HL-60/S4 treated with retinoic acid at 250 ng/mL for 4 days and 3 days (cell line): ENCODE results near the gene DDX1.

ENCODE experiments used
- in situ Hi-C: fragments of 300-500 bp; cut with MboI; formaldehyde crosslinking; loops from 2 replicates; pipeline ENCODE4 v1.7.0; 2022; ENCODE audit warnings: low sequenced_read_pairs

Gene DDX1

DNA sequence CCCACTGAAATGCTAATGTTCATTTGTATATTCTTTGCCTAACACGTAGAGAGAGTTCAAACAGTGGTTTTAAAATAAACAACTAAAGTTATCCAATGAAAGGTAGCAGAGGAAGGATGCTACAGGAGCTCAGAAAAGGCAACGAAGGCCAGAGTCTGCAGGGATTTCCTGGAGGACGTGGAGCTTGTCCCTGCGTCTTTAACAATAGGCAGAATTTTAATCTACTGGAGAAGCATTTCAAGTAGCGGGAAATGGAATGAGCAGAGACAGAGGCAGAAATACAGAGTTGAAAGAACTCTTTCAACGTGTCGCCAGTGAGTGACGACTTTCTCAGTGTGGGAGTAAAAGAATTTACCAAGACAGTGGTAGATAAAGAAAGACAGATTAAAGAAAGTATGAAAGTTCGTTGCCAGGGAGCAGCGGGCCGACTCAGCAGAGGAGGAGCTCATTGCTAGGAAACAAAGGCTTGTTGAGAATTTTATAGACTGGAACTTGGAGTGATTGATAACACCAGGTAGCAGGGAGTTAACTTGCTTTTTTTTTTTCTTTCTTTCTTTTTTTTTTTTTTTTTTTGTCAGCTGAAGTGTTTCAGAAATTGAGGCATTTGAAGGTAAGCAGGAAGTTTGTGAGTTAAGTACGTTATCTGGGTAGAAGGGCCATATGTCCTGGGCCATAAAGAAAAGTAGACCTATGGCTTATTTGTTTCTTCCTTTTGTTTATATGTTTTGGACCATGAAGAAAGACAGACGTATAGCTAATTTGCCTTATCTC, 29.9 kb upstream of the DDX1 start:
- in situ Hi-C loops: no loop called here

DNA sequence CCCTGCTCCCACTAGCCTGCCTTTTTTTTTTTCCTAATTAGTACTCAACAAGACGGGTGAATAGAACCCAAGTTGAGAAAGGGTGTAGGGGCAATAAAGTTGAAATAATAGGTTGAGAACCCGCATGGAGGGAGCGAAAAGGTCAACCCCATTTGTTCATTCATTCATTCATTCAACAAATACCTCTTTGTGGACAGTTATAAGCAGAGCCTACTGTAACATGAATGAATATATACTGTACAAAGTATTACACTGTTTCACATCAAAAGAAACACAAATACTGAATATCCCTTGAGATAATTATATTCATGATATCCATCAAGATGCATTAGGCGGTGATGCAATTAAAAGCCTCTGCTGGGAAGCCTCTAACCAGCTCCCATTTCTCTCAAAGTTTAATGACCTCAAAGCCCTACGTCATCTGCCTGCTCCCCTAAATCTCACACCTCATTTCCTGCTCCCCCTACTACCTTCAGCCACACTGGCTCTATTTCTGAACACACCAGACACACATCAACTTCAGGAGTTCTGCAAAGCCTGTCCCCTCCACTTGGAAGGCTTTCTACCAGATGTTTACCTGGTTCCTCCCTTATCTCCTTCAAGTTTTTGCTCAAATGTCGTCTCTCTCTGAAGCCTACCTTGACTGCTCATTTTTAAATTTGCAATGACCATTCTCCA, 29.2 kb upstream of the DDX1 start:
- in situ Hi-C loops: no loop called here

DNA sequence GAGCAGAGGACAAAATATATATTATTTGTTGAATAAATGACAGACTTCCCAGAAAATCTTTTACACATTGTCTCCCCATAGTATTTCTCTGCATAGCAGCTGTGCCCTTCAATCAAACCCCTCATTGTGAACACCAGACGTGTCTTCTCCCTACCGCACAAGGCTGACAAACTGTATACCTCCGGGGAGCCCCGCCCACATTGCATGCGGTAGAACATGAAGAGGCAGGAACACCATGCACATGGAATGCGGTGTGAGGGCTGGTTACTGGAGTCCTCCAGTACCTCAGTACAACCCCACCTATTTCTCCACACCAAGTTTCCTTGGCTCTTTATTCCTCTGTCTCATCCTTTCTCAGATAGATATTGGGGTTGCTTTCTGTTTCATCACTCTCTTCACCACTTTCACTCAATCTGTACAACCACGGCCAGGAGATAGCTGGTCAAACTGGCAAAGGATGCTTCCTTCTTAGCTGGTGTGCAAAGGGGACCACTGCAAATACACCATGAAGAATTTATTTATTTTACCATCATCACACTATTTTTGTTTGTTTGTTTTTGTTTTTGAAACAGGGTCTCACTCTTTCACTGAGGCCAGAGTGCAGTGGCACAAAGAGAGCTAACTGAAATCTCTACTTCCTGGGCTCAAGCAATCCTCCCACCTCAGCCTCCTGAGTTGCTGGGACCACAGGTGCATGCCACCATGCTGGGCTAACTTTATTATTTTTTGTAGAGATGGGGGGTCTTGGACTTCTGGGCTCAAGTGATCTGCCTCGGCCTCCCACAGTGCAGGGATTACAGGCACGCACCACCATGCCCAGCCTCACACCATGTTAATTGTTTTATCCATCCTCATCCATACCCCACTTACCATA, 28.2 kb upstream of the DDX1 start:
- in situ Hi-C loops: no loop called here

DNA sequence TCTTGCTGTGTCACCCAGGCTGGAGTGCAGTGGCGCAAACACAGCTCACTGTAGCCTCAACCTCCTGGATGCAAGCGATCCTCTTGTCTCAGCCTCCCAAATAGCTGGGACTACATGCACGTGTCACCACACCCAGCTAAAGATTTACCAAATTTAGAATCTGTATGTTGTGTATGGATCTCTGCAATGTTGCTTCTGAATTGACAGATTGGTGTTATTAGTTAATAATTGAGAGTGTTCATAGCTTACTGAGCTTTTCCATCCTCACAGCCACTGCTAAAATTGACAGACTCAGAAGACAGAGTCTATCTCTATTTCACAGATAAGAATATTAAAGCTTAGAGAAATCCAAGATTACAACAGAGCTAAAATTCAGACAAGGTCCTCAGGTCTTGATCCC, 26.3 kb upstream of the DDX1 start:
- in situ Hi-C loops: no loop called here

DNA sequence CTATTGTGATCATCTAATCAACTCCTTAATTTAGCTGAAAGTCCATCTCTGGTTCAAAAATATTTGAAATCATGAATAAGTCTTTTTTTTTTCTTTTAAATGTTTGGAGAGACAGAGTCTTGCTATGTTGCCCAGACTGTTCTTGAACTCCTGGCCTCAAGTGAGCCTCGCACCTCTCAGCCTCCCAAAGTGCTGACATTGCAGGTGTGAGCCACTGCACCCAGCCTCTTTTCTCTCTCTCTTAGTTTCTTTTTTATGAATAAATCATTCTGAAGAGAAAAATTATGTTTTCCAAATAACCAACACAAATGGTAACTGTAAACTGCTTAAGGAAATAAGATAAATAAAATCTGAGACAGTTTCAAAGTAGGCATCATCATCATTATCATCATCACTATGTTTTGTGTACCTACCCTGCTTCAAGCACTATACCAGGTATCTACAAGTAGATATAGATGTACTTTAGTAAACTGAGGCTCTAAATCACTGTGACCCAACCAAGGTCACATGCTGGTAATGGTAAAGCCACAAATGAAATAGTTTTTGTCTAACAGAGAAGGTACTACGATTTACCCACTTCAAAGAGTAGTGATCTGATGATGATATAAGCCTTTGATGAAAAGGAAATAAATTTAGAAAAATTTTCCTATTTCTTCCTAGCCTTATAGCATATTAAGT, 25.5 kb upstream of the DDX1 start:
- in situ Hi-C loops: no loop called here

DNA sequence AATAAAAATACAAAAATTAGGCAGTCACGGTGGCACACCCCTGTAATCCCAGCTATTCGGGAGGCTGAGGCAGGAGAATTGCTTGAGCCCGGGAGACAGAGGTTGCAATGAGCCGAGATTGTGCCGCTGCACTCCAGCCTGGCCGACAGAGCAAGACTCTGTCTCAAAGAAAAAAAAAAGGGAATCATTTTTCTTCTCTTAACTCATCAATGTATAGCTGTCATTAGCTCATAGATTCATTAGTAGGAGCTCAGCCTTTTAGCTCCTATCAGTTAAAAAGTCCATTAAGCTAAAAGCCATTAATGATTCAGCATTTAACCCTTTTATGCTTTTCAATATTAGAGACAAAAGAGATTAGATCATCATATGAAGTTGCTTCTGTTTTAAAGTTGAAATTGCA, 24.8 kb upstream of the DDX1 start:
- in situ Hi-C loops: no loop called here

DNA sequence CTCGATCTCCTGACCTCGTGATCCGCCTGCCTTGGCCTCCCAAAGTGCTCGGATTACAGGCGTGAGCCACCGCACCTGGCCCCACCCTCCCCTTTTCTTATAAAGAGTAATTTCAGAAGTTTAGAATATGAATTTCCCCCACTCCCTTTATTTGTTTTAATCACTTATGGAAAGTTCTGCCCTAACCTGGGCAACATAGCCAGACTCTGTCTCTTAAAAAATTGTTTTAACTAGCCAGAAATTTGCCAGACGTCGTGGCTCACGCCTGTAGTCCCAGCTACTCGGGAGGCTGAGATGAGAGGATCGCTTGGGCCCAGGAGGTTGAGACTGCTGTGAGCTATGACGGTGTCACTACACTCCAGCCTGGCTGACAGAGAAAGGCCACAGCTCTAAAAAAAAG, 22.8 kb upstream of the DDX1 start:
- in situ Hi-C loops: no loop called here

DNA sequence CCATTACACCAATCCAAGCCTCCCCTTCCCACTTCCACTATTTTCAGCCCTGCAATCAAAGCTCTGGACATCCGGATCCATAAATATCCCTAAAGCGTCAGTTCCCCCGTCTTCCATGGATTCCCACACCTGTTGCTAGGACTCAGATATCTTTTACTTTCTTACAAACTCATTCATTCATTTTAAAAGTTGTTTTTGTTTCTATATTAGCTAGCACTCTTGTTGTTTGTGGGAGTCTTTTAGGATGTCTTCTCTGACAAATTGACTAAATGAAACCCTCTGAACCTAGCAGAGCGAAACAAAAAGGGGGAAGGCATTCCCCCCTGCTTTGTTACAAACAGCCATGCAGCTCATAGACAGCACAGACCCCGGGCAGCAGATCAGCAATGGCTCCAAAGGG, 21.6 kb upstream of the DDX1 start:
- in situ Hi-C loops: no loop called here

DNA sequence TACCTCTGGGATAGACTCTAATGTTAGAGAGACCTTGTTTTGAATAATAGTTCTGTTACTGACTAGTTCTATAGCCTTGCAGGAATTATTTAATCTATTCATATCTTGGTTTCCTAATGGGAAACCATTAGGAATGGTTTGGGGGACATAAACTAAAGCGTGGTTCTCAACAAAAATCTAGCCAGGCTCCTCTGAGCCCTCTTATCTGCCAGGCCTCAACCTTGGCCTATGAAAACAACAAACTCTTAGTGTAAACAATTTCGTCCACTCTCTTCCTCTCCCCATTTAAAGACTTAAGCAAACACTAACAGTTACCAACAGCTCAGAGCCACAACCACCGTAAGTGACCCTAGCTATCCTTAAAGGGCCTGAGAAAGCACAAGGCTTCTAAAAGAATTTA, 19.9 kb upstream of the DDX1 start:
- in situ Hi-C loops: no loop called here

DNA sequence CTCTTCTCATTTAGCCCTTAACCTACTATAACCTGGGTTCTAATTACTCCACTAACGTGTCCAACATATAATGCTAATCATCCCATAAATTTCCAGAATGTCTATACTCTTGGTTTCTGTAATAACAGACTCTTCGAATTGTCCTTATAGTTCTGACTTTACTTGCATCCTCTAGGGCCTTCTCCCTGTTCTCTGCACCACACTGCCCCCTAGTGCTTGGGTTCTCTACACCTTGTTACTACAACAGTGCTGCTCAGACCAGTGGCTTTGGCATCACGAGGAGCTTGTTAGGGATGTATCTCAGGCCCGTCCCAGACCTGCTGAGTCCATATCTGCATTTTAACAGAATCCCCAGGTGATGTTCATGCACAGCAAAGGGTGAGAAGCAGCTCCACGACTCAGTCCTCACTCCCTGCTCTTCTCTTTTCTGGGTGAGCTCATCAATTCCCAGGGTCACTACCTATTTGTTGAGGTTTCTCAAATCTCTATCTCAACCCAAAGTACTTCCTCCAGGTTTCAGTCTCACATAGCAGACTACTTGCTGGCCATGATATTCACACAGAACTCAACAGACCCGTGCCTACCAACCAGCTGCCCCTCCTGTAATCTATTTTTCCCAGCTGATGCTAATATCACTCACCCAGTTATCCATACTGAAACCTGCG, 14.5 kb upstream of the DDX1 start:
- in situ Hi-C loops: no loop called here

DNA sequence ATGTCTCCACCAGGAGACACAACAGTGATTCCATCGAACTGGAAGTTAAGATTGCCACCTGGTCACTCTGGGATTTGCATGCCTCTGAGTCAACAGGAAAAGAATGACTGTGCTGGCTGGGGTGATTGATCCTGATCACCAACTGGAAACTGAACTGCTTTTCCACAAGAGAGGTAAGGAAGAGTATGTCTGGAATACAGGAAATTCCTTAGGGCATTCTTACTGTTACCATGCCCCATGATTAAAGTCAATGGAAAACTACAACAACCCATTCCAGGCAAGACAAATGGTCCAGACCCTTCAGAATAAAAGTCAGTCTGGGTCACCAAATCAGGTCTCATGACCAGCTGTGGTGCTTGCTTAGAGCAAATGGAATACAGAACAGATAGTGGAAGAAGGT, 12.0 kb upstream of the DDX1 start:
- in situ Hi-C loops: no loop called here

DNA sequence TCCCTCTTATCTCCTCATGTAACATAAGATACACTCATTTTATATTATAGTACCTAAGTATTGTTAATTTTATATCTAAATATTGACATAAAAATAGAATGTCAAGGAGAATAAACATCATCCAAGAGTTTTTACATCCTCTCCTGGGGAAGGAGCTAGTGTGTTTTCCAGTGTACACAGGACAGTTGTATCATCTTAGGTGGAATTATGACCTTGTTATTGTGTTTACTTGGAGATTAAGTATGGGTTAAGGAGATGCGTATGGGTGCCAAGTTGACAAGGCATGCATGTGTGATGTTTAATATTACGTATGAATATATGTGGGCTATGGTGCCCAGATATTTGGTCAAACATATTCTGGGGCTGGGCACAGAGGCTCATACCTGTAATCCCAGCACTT, 11.2 kb upstream of the DDX1 start:
- in situ Hi-C loops: no loop called here

DNA sequence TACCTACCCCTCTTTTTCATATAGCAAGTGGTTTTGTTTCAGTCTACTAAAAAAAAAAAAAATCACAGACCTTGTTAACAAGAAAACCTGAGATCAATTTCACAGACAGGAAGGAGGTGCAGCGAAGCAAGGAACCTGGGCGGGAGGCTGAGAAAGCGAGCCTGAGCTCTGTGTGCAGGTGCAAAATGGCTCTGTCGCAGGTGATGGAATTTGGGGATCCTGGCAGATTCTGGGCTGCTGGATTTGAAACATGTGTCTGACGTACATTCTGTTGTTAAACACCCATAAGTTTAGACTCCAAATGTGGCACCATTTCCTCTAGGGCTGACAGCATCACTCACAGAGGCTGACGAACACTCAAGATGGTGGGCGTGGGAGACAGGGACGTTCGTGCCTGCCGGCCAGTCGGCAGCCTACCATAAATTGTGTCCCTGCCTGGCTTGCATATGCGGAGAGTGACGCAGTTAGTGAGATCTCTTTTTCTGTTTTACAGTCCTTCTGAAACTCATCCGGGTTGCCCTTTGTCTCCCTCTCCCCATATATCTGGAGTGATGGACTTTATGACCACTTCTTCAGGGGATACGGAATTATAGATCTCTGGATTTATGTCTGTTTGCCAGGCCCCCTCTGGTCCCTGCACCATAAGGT, 8.8 kb upstream of the DDX1 start:
- in situ Hi-C loops: no loop called here

DNA sequence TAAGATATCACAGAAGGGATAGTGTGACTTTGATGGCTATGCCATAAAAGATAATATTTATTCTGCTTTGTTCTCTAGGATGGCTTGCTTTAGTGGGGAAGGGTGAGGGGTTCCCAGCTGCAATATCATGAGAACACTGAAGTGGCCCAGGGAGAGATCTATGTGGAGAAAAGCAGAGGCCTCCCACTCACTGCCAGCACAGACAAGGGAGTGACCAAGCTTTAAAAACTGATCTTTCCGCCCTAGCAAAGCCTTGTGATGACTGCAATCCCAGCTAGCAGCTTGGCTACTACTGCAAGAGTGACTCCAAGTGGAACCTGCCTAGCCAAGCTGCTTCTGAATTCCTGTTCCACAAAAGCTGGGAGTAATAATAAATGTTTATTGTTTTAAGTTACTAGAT, 7.8 kb upstream of the DDX1 start:
- in situ Hi-C loops: no loop called here

DNA sequence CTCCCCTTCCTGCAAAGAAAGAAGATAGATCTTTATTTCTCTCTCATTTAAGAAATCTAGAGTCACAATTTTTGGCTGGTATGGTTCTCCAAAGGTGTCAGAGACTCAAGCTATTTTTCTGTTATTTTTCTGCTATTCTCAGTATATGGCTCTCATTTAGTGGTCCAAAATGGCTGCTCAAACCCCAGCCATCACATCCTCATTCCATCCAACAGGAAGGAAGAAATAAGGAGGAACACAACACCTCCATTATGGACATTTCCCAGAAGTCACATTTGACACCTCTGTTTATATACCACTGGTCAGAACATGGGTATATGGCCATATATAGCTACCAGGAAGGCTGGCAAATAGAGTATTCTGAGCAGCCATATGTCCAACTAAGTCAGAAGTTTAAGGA, 7.4 kb upstream of the DDX1 start:
- in situ Hi-C loops: no loop called here

DNA sequence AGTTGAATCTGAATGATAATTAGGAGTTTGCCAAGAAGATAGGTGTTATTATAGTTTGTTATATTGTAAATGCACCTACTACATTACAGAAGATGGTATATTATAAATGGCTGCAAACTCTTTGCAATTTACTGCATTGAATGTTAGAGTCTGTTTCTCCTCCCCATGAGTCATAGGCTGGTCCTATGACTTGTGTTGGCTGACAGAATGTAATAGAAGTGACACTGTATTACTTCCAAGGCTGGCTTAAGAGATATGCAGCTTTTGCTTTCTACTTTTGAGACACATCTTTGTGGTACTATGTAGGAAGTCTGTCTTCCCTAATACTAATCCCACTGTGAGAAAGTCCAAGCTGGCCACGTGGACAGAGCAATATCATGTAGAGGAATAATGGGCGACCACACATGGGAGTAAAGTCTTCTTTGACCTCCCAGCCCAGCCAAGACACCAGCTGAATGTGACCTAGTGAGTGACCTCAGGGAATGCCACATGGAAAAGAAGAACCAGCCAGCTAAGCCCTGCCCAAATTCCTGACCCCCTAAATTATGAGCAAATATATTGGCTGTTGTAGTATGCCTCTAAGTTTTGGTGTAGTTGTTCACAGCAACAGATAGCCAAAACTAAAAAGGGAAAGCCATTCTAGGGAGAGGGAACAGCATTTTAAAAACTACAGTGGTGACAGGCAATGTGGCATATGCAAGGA, 6.8 kb upstream of the DDX1 start:
- in situ Hi-C loops: no loop called here

DNA sequence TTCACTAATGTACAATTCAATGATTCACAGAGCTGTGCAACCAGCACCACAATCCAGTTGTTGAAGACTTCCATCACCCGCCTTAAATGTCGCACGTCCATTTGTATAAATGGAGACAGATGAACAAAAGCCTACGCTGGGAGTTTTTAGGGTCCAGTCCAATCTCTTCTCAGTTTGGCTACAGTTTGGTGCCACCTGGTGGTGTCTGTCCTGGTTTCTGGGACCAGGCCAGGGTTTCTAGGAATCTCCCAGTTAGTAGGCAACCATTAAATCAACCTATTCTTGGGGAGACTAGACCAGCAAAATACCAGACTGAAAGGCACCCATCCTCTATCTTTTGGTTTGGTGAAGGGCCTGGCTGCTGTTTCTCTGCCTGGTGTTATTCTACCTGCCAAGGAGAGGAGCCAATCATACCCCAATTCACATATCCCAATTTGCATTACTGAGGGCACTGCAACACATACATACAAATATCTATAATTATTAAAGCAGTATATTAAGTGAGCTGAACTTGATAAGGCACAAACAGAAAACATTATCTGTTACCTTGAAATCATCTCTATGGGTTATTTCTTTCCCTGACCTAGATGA, 3.2 kb upstream of the DDX1 start:
- in situ Hi-C loops: no loop called here

DNA sequence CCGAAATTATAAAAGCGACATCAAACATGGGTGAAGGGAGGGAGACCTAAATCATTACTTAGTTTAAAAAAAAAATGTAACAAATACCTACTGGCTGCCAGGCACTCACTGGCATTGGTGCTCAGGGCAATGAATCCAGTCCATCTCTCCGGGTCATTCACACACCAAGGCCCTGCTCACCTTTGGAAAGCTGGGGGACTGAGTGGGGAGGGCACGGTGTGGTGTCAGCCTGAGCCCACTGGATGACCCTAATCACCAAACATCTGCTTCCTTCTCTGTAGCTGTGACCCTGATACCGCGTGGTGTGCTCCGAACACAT, 336 bp upstream of the DDX1 start:
- in situ Hi-C loops: no loop called here

DNA sequence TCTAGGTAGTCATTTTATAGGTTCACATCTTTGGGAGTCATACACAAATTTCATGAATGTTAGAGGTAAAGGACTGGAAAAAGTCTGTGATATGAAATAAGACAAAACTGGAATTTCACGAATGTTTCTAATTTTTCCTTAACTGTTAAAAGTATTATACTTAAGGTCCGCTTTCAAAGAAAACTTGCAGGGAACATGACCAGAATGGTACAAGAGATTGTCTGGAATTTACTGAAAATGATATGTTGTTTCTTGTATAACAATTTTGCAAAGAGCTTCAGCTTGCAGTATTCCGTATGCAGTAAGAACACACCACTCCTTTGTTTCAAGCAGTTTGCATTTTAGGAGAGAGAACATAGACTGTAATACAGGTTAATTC, 1.6 kb downstream of the DDX1 start:
- in situ Hi-C loops: no loop called here
